ENCODE measurements around the gene TMEM208. TPM values are rescaled to one million over a fixed set of nuclear protein-coding genes. Genes with fewer than 3 reads are reported as not detected.
A peak's percentile ranks its signal among the peaks of the same experiment; 100 is the strongest.

The TMEM208 gene
- total RNA-seq, 1 donor from 2014 or later = 41.3 TPM

DNA sequence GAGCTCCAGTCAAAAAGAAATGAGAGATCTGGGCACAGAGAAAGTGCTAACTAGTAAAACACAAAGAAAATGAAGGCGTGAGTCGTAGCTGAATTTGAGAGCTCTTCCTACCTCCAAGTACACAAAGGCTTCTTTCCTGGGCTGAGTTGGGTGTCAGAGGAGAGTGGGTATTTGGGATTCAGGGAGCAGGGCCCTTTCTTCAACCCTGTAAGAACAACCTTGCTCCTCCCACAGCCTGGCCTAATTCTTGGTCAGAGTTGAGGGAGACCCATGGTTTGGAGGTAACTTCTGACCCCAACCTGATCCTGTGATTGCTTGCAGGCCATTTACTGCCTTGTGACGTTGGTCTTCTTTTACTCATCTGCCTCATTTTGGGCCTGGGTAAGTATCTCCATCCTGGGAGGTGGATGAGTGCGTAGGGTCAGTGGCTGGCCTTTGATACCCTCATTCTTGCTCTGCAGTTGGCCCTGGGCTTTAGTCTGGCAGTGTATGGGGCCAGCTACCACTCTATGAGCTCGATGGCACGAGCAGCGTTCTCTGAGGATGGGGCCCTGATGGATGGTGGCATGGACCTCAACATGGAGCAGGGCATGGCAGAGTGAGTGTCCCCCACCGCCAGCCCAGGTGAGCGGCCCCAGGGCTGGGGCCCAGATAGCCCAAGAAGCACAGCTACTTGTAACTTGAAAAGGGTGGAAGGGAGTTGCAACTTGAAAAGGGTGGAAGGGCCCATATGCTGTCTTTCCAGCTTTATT lies 1.3 kb downstream of the TMEM208 start:
- H3K9me3 Mint-ChIP-seq = no peaks in the 10 kb centered on the region
- DNase-seq = no peak
- no peak for ATAC-seq (ENCODE audit: low read depth)
- intact Hi-C loops (cut with micrococcal nuclease) = no loop called here
- POLR2A ChIA-PET = interaction anchor here (0.6 to 5.1 kb wide), 4 partner anchors 10 to 69 kb away, joined by 3 to 120 read pairs (median 18); partner anchors contain the start of genes FBXL8, FHOD1, SLC9A5 and TRADD
- H3K27me3 Mint-ChIP-seq = no peaks in the 10 kb centered on the region
- peaks cover 27% of the 10 kb centered on the region for H3K4me1 Mint-ChIP-seq
- H3K36me3 Mint-ChIP-seq (ENCODE audit: low read depth) = peaks cover 53% of the 10 kb centered on the region
- peak overlapping the region; percentile 100 for H3K4me3 Mint-ChIP-seq
- H3K27ac Mint-ChIP-seq = peak overlapping the region; percentile 13
- TF ChIP-seq, protein P1, sequence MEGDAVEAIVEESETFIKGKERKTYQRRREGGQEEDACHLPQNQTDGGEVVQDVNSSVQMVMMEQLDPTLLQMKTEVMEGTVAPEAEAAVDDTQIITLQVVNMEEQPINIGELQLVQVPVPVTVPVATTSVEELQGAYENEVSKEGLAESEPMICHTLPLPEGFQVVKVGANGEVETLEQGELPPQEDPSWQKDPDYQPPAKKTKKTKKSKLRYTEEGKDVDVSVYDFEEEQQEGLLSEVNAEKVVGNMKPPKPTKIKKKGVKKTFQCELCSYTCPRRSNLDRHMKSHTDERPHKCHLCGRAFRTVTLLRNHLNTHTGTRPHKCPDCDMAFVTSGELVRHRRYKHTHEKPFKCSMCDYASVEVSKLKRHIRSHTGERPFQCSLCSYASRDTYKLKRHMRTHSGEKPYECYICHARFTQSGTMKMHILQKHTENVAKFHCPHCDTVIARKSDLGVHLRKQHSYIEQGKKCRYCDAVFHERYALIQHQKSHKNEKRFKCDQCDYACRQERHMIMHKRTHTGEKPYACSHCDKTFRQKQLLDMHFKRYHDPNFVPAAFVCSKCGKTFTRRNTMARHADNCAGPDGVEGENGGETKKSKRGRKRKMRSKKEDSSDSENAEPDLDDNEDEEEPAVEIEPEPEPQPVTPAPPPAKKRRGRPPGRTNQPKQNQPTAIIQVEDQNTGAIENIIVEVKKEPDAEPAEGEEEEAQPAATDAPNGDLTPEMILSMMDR (IDR thresholded peaks at IDR 0.05) = no peak
- CTCF ChIA-PET = interaction anchor here (1.3 to 2.4 kb wide), 2 partner anchors 16 to 65 kb away, joined by 3 to 9 read pairs; no protein-coding TSS in a partner anchor

DNA sequence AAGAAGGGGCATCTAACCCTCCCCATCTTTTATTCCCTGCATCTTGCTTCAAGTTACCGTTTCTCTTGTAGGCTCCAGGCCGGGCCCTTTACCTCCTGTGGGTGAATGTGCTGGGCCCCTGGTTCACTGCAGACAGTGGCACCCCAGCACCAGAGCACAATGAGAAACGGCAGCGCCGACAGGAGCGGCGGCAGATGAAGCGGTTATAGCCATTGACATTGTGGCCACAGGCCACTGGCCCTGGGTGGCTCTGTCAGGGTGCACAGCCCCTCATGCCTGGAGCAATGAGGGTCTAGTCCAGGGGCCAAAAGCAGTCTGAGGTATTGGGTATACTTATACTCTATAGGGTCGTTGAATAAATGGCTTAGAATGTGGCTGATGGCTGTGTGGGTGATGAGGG lies 2.0 kb downstream of the TMEM208 start:
- Mint-ChIP-seq H3K9me3 (no peaks in the 10 kb centered on the region), H3K36me3 (ENCODE audit: low read depth) (peaks cover 58% of the 10 kb centered on the region), H3K4me3 (peak overlapping the region; percentile 19), H3K27ac (no peak overlapping the region), H3K4me1 (peaks cover 27% of the 10 kb centered on the region), H3K27me3 (no peaks in the 10 kb centered on the region)
- ATAC-seq (ENCODE audit: low read depth) (no peak), DNase-seq (no peak)
- TF ChIP-seq, protein P1 (IDR thresholded peaks at IDR 0.05) = no peak
- ChIA-PET CTCF (no interaction called here), POLR2A (interaction anchor here (0.7 to 5.1 kb wide), 3 partner anchors 9 to 490 kb away, joined by 3 to 120 read pairs (median 25); partner anchors contain the start of genes FHOD1 and SLC9A5)
- intact Hi-C loops (cut with micrococcal nuclease) = no loop called here

DNA sequence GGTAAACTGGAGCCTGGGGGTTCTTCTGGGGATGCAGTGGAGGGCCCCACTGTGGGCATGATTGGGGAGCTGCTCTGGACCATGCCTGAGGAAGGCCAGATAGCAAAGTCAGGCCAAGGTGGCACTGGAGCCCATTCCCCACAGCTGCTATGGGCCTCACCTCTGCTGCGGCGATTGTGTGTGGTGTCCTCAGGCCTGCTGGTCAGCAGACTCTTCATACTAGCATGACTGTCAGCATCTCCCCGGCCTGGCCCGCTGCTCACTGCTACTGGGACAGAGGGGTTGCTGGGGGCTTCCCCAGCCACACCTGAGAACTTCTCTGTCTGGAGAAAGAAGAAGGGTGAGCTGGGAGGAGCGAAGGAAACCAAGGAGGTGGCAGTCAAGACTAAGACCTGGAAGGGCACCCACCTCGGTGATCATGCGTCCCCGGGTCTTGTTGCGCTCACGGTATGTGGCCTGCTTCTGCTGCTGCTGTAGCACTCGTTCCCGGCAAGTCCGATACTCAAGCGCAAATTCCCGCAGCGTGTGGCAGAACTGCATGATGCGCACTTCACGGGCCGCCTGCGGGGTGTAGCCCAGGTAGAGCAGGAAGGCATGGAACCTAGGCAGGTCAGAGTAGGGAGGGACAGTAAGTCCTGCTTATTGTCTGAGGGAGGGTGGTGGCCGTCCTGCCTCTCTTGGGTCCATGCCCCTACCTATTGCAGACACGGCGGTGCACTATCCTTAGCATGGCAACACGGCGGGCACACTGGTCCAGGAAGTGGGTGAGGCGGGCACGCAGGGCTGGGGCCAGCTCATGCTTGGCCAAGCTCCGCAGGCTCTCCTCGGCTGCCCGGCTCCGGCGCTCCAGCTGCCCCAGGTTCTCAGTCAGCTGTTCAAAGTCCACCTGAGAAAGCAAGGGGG lies 3.2 kb downstream of the TMEM208 start:
- intact Hi-C loops (cut with micrococcal nuclease) = no loop called here
- no peaks in the 10 kb centered on the region for H3K27me3 Mint-ChIP-seq
- DNase-seq = no peak
- TF ChIP-seq, protein P1 (IDR thresholded peaks at IDR 0.05) = no peak
- peaks cover 61% of the 10 kb centered on the region for H3K36me3 Mint-ChIP-seq (ENCODE audit: low read depth)
- POLR2A ChIA-PET = interaction anchor here (0.7 to 5.1 kb wide), 2 partner anchors 16 to 488 kb away, joined by 3 to 120 read pairs; partner anchors contain the start of genes FHOD1 and SLC9A5
- CTCF ChIA-PET = interaction anchor here (0.6 kb wide), 1 partner anchor 255 kb away, joined by 5 read pairs; no protein-coding TSS in a partner anchor
- H3K4me1 Mint-ChIP-seq = peaks cover 27% of the 10 kb centered on the region
- no peak overlapping the region for H3K4me3 Mint-ChIP-seq
- ATAC-seq (ENCODE audit: low read depth) = no peak
- no peaks in the 10 kb centered on the region for H3K9me3 Mint-ChIP-seq
- H3K27ac Mint-ChIP-seq = no peak overlapping the region

DNA sequence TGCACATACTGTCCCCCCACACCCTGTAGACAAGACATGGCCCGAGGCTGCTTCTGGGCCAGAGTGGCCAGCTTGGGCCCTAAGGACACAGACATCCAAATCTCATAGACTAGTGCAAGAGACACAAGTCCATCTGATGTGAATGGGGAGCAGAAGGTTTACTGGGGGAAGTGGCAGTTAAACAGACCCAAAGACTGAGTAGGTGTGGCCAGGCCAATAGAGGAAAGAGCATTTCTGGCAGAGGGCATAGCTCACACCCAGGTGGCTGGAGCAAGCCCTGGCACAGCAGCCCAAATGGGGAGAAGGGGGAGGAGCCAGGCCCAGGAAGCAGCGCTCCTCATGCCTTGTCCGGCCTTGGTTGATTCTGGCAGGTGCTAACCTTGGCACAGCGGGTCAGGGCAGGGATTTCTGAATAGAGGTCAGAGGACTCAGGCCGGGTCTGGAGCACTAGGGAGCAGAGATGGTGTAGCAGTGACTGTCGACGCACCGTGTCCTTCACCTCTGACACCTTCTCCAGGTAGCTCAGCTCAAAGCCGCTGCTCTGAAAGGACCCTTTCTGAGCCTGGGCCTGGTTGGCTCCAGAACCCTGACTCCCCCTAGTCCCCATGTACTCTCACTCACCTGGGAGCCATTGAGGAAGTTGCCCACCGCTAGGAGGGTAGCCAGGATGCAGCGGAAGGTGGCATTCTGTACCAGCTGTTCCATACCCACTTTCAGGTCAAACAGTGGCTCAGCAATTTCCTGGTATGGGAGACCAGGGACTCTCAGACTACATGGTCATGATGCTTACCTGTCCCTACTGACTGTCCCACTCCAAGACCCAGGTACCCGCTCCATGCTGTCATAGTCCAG lies 4.1 kb downstream of the TMEM208 start:
- Mint-ChIP-seq H3K27me3 (no peaks in the 10 kb centered on the region), H3K4me1 (peaks cover 22% of the 10 kb centered on the region), H3K27ac (no peak overlapping the region), H3K36me3 (ENCODE audit: low read depth) (peaks cover 64% of the 10 kb centered on the region), H3K4me3 (no peak overlapping the region), H3K9me3 (no peaks in the 10 kb centered on the region)
- intact Hi-C loops (cut with micrococcal nuclease) = no loop called here
- POLR2A ChIA-PET = interaction anchor here (1.6 to 2.0 kb wide), 3 partner anchors 11 to 17 kb away, joined by 3 to 6 read pairs (median 4); partner anchors contain the start of gene SLC9A5
- CTCF ChIA-PET = interaction anchor here (0.6 kb wide), 1 partner anchor 255 kb away, joined by 5 read pairs; no protein-coding TSS in a partner anchor
- DNase-seq (no peak), ATAC-seq (ENCODE audit: low read depth) (no peak)
- TF ChIP-seq, protein P1 (IDR thresholded peaks at IDR 0.05) = no peak
